K562 (cell line): ENCODE measurements around the gene IGSF21. TPM values are rescaled to one million over a fixed set of nuclear protein-coding genes. Genes with fewer than 3 reads are reported as not detected.
A peak's percentile ranks its signal among the peaks of the same experiment; 100 is the strongest.

ENCODE experiments used
- ARID1B ChIP-seq: fragments of 450-650 bp; IDR thresholded peaks from 2 replicates; pipeline ENCODE4 v1.6.1; 2016; ENCODE audit warnings: antibody characterized with exemption, mild to moderate bottlenecking, inconsistent platforms
- BCLAF1 ChIP-seq, 2 experiments: fragments of 450-650 bp in 1 of 2; IDR thresholded peaks; 2 replicates each; pipeline ENCODE4 v1.6.1; 2011 to 2017; ENCODE audit warnings: low read depth in 2 of 2, antibody characterized with exemption in 1 of 2, borderline replicate concordance in 1 of 2, low read length in 1 of 2, mild to moderate bottlenecking in 1 of 2, mixed read lengths in 1 of 2; ENCODE audit not compliant: control insufficient read depth in 1 of 2
- CREB1 ChIP-seq, 2 experiments: sonication (generic) in 1 of 2; formaldehyde crosslinking in 1 of 2; IDR thresholded peaks; 2 replicates each; pipeline versions ENCODE4 v1.6.1 to v1.8.0; 2012 to 2022; ENCODE audit warnings: inconsistent platforms in 1 of 2, mild to moderate bottlenecking in 1 of 2, missing genetic modification reagents in 1 of 2, moderate library complexity in 1 of 2
- EHMT2 ChIP-seq: fragments of 450-650 bp; IDR thresholded peaks from 2 replicates; pipeline ENCODE4 v1.6.1; 2018; ENCODE audit warnings: antibody characterized with exemption
- FOXJ2 ChIP-seq: fragments of 200-800 bp; sonication (Bioruptor generic); IDR thresholded peaks from 2 replicates; pipeline ENCODE4 v1.6.1; 2016; ENCODE audit warnings: missing genetic modification characterization, missing compliant biosample characterization
- GATA2 ChIP-seq: sonication (generic); formaldehyde crosslinking; IDR thresholded peaks from 2 replicates; pipeline ENCODE4 v1.4.0; 2020; ENCODE audit warnings: mild to moderate bottlenecking, missing genetic modification reagents
- KAT7 ChIP-seq: sonication (generic); formaldehyde crosslinking; IDR thresholded peaks from 2 replicates; pipeline ENCODE4 v1.8.0; 2022; ENCODE audit warnings: missing genetic modification reagents, mild to moderate bottlenecking, borderline replicate concordance
- MAZ ChIP-seq, 2 experiments: fragments of 450-650 bp in 1 of 2; sonication (generic) in 1 of 2; formaldehyde crosslinking; IDR thresholded peaks in 1 of 2; conservative IDR thresholded peaks in 1 of 2; 2 replicates each; pipeline versions ENCODE4 v1.4.0 to v1.5.0; 2020; ENCODE audit warnings: mild to moderate bottlenecking in 1 of 2, missing genetic modification reagents in 1 of 2
- NFE2 ChIP-seq: IDR thresholded peaks from 2 replicates; pipeline ENCODE4 v1.6.1; 2014; ENCODE audit warnings: antibody characterized with exemption, low read depth
- NFIX ChIP-seq: fragments of 250-450 bp; sonication (Bioruptor Pico); IDR thresholded peaks from 2 replicates; pipeline ENCODE4 v1.4.0; 2020; ENCODE audit warnings: low read depth, mild to moderate bottlenecking, moderate library complexity
- OTX1 ChIP-seq: fragments of 450-650 bp; formaldehyde crosslinking; IDR thresholded peaks from 2 replicates; pipeline ENCODE4 v1.4.0; 2022; ENCODE audit warnings: mild to moderate bottlenecking
- PKNOX1 ChIP-seq: fragments of 450-650 bp; IDR thresholded peaks from 2 replicates; pipeline ENCODE4 v1.6.1; 2016
- PRMT5 ChIP-seq: sonication (generic); formaldehyde crosslinking; IDR thresholded peaks from 2 replicates; pipeline ENCODE4 v1.5.0; 2020; ENCODE audit warnings: missing genetic modification reagents
- RAD21 ChIP-seq, 2 experiments: fragments of 250-450 bp in 1 of 2; fragments of 450-650 bp in 1 of 2; sonication (Bioruptor Pico) in 1 of 2; formaldehyde crosslinking in 1 of 2; IDR thresholded peaks in 1 of 2; conservative IDR thresholded peaks in 1 of 2; 2 replicates each; pipeline versions ENCODE4 v1.4.0 to v1.8.0; 2020 to 2022; ENCODE audit warnings: mild to moderate bottlenecking in 2 of 2, moderate library complexity in 1 of 2
- TFAP4 ChIP-seq: sonication (generic); formaldehyde crosslinking; IDR thresholded peaks from 2 replicates; pipeline ENCODE4 v1.8.0; 2022; ENCODE audit warnings: missing genetic modification reagents, mild to moderate bottlenecking, moderate library complexity, borderline replicate concordance
- ZNF175 ChIP-seq: fragments of 200-800 bp; sonication (Bioruptor generic); IDR thresholded peaks from 2 replicates; pipeline ENCODE4 v1.6.1; 2016; ENCODE audit warnings: low read depth, mild to moderate bottlenecking, missing genetic modification characterization, missing compliant biosample characterization
- ZNF511 ChIP-seq: sonication (generic); formaldehyde crosslinking; IDR thresholded peaks from 2 replicates; pipeline ENCODE4 v1.8.0; 2022; ENCODE audit warnings: mild to moderate bottlenecking, missing genetic modification reagents
- ZNF512 ChIP-seq: IDR thresholded peaks from 2 replicates; pipeline ENCODE4 v1.6.1; 2016; ENCODE audit warnings: missing genetic modification characterization, missing compliant biosample characterization
- polyA plus RNA-seq, 8 experiments: library from polyadenylated mRNA; depleted of rRNA in 4 of 8; stranded (reverse) in 5 of 8; unstranded in 3 of 8; fragments of >200 nt; fragmentation: Nextera tagmentation in 2 of 8; fragmentation: Illumina TruSeq in 1 of 8; extraction: Ambion mirVana in 2 of 8; extraction: Trizol in 1 of 8; gene quantifications; 2 replicates each; pipeline versions ENCODE4 v1.2.1 to v1.2.3, GENCODE V29; 2011 to 2014; ENCODE audit warnings: inconsistent platforms in 1 of 8, missing spikeins in 1 of 8
- total RNA-seq, 7 experiments: library from RNA; depleted of rRNA in 6 of 7; stranded (reverse); fragments of >200 nt in 6 of 7; fragmentation: Illumina TruSeq in 2 of 7; extraction: Trizol in 2 of 7; gene quantifications; 2 replicates each; pipeline versions ENCODE4 v1.2.1 to v1.2.3, GENCODE V29; 2011 to 2021; ENCODE audit warnings: low replicate concordance in 1 of 7

The IGSF21 gene
- total and polyA plus RNA-seq, 9 of the 15 experiments (the other 6 are each of a cell fraction or from before 2014, with no cell fraction given): not detected

- no peak for TF ChIP-seq BCLAF1 (IDR thresholded peaks at IDR 0.05; ENCODE audit: borderline replicate concordance in 1 of 2, control insufficient read depth in 1 of 2, low read depth in 2 of 2, low read length in 1 of 2)
- TF ChIP-seq NFIX: no peak
- TF ChIP-seq RAD21 (CRISPR knock-in tag; conservative IDR thresholded peaks at IDR 0.05 in 1 of 2, IDR thresholded peaks at IDR 0.05 in 1 of 2): no peak
- TF ChIP-seq MAZ (CRISPR knock-in tag; conservative IDR thresholded peaks at IDR 0.05 in 1 of 2, IDR thresholded peaks at IDR 0.05 in 1 of 2): 0 out of 4 replicates have a peak, but pooled peaks of 1 of the 2 experiments have one; percentile 32
- no peak for TF ChIP-seq ARID1B
- no peak for TF ChIP-seq GATA2
- no peak; the same call in 1 of the 2 replicates for TF ChIP-seq ZNF512
- TF ChIP-seq PKNOX1: no peak
- TF ChIP-seq PRMT5 (CRISPR knock-in tag): peak; percentile 71; the same call in 1 of the 2 replicates
- no peak for TF ChIP-seq CREB1 (IDR thresholded peaks at IDR 0.05)
- TF ChIP-seq CREB1 (CRISPR knock-in tag; IDR thresholded peaks at IDR 0.05): no peak
- TF ChIP-seq ZNF175 (CRISPR knock-in tag): no peak
- TF ChIP-seq FOXJ2 (tag): no peak
- TF ChIP-seq EHMT2: peak; percentile 94
- peak; percentile 25; the same call in 1 of the 2 replicates for TF ChIP-seq TFAP4 (CRISPR knock-in tag)
- TF ChIP-seq NFE2: no peak
- TF ChIP-seq KAT7 (CRISPR knock-in tag): no peak
- TF ChIP-seq ZNF511 (CRISPR knock-in tag): 0 out of 2 replicates have a peak, but pooled peaks have one; percentile 64
- TF ChIP-seq OTX1 (CRISPR knock-in tag): no peak
These were observed 149.0 kb downstream of the IGSF21 start (continued) for GRCh38 chr1:18256282-18257235.
